Osteocyte (in vitro differentiated cells): ENCODE results near the gene SH3PXD2A. TPM values are rescaled to one million over a fixed set of nuclear protein-coding genes. Genes with fewer than 3 reads are reported as not detected.

ENCODE experiments used
- DNase-seq: peaks from one replicate; pipeline ENCODE4 v3.0.0; 2021; ENCODE audit warnings: mixed read lengths; ENCODE audit not compliant: unreplicated experiment; ENCODE audit errors: extremely low spot score
- H3K27ac Mint-ChIP-seq: one replicate; pipeline ENCODE4 v1.8.0; 2021; ENCODE audit warnings: mild to moderate bottlenecking, mixed read lengths; ENCODE audit not compliant: unreplicated experiment
- H3K27me3 Mint-ChIP-seq: one replicate; pipeline ENCODE4 v1.8.0; 2021; ENCODE audit warnings: mixed read lengths; ENCODE audit not compliant: unreplicated experiment
- H3K36me3 Mint-ChIP-seq: one replicate; pipeline ENCODE4 v1.8.0; 2021; ENCODE audit warnings: mixed read lengths; ENCODE audit not compliant: unreplicated experiment
- H3K4me1 Mint-ChIP-seq: one replicate; pipeline ENCODE4 v1.8.0; 2021; ENCODE audit warnings: mixed read lengths; ENCODE audit not compliant: unreplicated experiment
- H3K4me3 Mint-ChIP-seq: one replicate; pipeline ENCODE4 v1.8.0; 2021; ENCODE audit warnings: mild to moderate bottlenecking, moderate library complexity, mixed read lengths; ENCODE audit not compliant: unreplicated experiment
- H3K9me3 Mint-ChIP-seq: one replicate; pipeline ENCODE4 v1.8.0; 2021; ENCODE audit warnings: mixed read lengths; ENCODE audit not compliant: unreplicated experiment
- CTCF ChIP-seq: fragments of 200-600 bp; sonication (generic); IDR thresholded peaks from 2 replicates; pipeline ENCODE4 v1.5.0; 2021; ENCODE audit warnings: antibody characterized with exemption, mild to moderate bottlenecking, moderate library complexity
- total RNA-seq: library from RNA; stranded (reverse); gene quantifications from 2 replicates; pipeline ENCODE4 v1.2.1, GENCODE V29; 2021

Gene SH3PXD2A
- total RNA-seq, 1 donor from 2014 or later: 43.0 TPM

DNA sequence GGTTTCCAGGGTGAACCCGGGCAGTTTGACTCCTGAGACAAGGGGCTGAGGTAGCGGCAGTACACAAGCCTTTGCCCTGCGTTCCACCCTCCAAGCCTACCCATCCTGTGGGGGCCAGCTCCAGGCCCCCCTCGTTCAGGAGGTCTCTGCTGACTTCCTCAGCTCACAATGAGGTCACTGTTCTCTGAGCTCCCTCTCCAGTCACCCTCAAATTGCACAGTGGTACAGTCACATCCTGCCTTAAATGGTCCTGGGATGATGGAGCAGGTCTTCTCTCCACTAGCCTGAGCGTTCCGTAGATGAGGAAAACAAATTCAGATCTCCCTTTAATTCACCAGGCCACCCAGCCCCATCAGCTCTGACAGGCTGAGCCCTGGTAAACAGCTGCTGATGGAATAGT lies 90.2 kb downstream of the SH3PXD2A start:
- no peak for TF ChIP-seq CTCF
- H3K27ac Mint-ChIP-seq: no peak overlapping the region
- H3K27me3 Mint-ChIP-seq: no peaks in the 10 kb centered on the region
- H3K36me3 Mint-ChIP-seq: no peaks in the 10 kb centered on the region
- H3K4me1 Mint-ChIP-seq: peaks cover 12% of the 10 kb centered on the region
- no peaks in the 10 kb centered on the region for H3K9me3 Mint-ChIP-seq
- no peak for DNase-seq
- H3K4me3 Mint-ChIP-seq: no peak overlapping the region

- no peak for TF ChIP-seq CTCF
- Mint-ChIP-seq H3K4me1 (peaks cover 14% of the 10 kb centered on the region), H3K36me3 (no peaks in the 10 kb centered on the region), H3K27me3 (no peaks in the 10 kb centered on the region), H3K4me3 (no peak overlapping the region), H3K9me3 (no peaks in the 10 kb centered on the region), H3K27ac (no peak overlapping the region)
- DNase-seq: no peak
These were observed 90.9 kb downstream of the SH3PXD2A start for GRCh38 chr10:103764296-103765088.

DNA sequence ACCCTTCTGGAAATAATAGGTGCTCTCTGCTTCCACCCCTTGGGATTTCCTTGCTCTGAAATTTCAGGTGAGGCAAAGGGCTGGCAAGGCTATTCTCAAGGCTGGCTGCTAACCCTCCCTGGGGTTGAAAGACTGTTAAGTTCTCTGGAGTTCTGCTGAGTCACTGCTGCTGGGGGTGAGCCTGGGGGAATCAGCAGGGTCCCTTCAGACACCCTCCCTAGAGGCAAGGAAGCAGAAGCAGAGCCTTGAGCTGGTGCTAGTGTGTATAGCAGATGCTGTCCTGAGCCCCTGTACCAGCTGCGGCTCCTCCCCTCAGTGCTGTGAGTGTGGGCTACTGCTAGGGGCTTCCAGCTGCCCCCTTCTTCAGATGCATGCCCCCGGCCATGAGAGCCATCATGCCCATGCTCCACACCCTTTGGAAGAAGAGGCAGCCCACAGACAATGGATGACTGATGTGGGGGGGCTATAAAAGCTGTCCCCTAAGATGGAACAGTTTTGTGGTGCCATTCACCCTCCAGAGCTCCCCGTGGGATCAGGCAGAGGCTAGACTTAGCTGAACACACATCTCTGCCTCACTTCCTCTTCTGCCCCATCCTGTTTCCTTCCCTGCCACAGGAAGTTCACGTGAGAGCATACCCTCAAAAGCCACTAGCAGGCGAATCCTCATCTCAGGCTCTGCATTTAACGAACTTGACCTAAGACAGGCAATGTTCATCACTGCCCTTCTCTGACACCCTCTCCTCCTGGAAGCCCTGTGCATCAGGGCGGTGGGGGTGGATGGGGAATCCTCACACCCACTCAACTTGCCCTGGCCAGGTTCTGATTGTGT lies 91.8 kb downstream of the SH3PXD2A start:
- H3K4me3 Mint-ChIP-seq: no peak overlapping the region
- no peaks in the 10 kb centered on the region for H3K27me3 Mint-ChIP-seq
- no peaks in the 10 kb centered on the region for H3K9me3 Mint-ChIP-seq
- TF ChIP-seq CTCF: no peak
- DNase-seq: no peak
- H3K27ac Mint-ChIP-seq: no peak overlapping the region
- H3K4me1 Mint-ChIP-seq: peaks cover 22% of the 10 kb centered on the region
- H3K36me3 Mint-ChIP-seq: no peaks in the 10 kb centered on the region

DNA sequence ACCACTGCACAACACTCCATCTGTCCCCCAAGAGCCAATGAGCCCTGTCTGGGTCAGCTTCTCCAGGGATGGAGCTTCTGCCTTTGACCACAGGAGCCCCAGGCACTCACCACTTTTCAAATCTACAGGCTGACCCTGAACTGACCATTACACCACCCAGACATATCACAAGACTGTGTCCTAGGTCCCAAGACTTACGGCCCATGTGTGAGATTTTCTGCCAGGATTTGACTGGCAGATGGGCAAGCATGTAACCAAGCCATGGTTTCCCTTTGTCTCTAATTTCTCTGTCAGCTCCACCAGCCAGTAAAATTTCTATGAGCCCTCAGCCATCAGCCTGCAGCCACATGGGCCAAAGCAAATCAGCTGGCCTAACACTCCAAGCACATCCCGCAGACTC lies 92.5 kb downstream of the SH3PXD2A start:
- Mint-ChIP-seq H3K4me1 (peaks cover 24% of the 10 kb centered on the region), H3K4me3 (no peak overlapping the region), H3K27me3 (no peaks in the 10 kb centered on the region), H3K27ac (no peak overlapping the region), H3K9me3 (no peaks in the 10 kb centered on the region), H3K36me3 (no peaks in the 10 kb centered on the region)
- TF ChIP-seq CTCF: no peak
- DNase-seq: no peak

DNA sequence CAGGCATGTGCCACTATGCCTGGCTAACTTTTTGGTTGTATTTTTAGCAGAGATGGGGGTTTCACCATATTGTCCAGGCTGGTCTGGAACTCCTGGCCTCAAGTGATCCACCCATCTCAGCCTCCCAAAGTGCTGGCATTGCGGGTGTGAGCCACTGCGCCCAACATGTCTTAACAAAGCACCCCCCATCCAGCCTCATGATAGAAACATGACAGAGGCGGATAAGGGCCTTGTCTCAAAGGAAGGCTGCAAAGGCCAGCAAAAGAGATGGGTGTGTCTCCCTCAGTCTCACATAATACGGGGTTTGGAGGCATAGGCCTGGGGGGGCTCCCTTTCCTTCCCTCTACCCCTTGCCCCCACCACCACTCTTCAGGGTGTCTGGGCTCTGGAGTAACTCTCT lies 93.2 kb downstream of the SH3PXD2A start:
- Mint-ChIP-seq H3K36me3 (no peaks in the 10 kb centered on the region), H3K27ac (no peak overlapping the region), H3K27me3 (no peaks in the 10 kb centered on the region), H3K4me1 (peaks cover 28% of the 10 kb centered on the region), H3K9me3 (no peaks in the 10 kb centered on the region), H3K4me3 (no peak overlapping the region)
- TF ChIP-seq CTCF: no peak
- DNase-seq: no peak
